Activated CD4-positive, alpha-beta T cell treated with anti-CD3 and anti-CD28 coated beads, Interleukin-2, Interleukin-4, amounts not matched to agents 100 ng/mL and 50 ng/mL, durations not matched to agents 16 hours and 8 hours (primary cell): ENCODE results near the gene MOB1B.
"Not testable (repeated sequence)": the region's sequence is repeated elsewhere in the genome, so short reads cannot be mapped to it uniquely, and the experiment has no call there.

Source experiments
- DNase-seq: peaks from one replicate; pipeline ENCODE4 v3.0.0-alpha.2; 2020; ENCODE audit warnings: low spot score

MOB1B gene

DNA sequence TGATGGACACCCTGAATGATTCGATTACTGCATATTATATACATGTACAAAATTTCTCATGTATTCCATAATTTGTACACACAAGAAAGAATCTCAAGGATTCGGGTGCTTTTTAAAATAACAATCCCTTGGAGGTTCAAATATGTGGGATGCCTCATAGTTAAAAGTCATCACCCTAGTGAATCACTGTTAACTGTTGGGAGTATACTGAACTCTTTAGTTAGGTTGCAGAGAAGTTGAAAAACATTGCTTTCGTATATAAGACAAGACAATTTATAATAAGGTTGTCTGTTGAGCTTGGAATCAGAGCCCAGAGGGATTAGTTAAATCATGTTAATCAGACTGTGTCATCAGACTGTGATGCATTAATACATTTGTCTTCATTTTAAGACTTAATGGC lies 106.9 kb downstream of the MOB1B start:
- no peak for DNase-seq

DNA sequence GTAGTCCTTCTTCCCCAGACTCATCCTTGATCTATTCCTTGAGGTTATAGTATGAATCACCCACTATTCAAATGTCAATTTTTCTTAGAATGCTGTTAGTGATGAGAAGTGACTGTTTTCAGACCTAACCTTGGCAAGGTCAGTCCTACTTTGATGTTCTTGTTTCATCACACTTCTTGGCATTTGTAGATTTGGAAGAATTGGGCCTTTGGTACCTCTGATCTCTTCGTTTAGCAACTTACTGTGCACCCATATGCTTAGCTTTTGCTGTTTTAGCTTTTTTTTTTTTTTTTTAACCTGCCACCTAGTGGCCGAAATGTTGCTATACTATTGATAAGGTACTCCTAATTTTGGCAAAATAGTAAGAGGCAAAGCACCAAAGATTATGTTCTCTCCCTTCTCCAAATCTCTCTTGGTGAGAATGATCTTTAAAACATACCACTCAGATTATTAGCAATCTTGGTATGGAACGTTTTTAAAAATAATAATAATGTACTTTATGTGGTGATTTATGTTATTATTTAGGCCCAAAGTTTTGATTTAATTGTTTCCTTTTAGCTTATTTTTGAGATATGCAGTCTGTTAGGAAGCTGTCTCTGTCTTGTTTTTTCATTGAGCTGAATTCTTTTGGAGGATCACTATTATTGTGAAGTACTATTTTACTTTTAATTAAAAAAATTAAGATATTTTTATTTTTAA lies 107.9 kb downstream of the MOB1B start:
- peak; percentile 15 for DNase-seq

DNA sequence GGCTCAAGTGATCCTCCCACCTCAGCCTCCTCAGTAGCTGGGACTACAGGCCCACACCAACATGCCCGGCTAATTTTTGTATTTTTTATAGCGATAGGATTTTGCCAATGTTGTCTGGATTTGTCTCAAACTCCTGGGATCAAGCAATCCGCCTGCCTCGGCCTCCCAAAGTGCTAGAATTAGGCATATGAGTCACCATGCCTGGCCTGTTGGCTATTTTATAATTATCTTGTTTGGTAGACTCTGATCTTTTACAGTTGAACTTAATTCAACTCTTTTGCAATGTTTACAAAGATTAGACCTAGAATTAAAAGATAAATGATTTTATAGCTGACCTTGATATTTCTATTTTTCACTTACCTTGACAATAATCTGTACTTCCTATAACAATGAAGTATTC lies 109.3 kb downstream of the MOB1B start:
- no peak for DNase-seq

DNA sequence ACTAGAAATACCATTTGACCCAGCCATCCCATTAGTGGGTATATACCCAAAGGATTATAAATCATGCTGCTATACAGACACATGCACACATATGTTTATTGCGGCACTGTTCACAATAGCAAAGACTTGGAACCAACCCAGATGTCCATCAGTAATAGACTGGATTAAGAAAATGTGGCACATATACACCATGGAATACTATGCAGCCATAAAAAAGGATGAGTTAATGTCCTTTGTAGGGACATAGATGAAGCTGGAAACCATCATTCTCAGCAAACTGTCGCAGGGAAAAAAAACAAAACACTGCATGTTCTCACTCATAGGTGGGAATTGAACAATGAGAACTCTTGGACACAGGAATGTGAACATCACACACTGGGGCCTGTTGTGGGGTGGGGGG lies 115.2 kb downstream of the MOB1B start:
- DNase-seq: not testable (repeated sequence)

DNA sequence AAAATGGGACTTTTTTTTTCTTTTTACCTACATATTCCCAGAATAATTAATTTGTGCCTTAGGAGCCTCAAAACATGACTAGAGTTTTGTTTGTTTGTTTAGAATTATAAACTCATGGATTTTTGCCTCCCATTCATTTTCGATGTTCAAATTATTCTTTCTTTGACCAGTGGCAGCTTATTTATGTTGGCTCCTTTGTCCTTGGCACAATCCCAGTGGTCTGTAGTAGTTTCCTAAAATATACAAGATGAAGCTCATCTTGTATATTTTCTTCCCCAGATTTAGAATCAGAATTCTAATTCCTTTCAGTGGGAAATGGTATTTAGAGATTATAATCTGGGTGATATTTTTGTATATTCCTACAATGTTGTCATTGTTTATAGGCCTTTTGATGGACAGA lies 118.4 kb downstream of the MOB1B start:
- no peak for DNase-seq

DNA sequence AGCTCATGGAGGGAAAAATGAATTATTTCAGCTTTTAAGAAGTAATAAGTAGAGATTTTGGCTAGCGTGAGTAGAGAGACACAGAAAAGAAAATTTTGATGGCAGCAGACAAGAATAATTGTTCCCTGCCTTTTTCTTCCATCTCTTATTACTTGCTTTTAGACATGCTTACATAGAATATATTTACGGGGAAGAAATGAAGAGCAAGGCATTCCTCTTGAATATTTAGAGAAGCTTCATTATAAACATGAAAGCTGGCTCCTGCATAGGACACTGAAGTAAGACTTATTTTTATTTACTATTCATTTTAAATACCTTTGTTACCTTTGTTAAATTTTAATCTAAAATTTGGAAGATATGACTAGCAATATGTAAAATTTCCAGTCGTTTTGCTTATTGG lies 123.5 kb downstream of the MOB1B start:
- no peak for DNase-seq

DNA sequence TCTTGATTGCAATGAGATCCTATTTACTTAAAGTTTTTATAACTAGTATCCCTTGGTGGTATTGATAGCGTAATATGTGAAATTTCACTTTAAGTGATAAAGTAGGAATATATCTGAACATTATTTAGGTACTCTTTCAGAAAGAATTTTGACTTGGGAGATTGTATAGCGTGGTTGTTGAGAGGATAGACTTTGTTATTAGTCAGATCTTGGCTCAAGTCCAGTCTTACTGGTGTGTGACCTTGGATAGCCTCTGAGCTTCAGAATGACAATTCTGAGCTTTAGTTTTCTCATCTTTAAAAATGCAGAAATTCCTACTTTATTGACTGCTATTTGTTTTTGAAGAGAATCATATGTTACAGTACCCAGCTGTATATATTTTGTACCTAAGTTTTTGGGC lies 123.9 kb downstream of the MOB1B start:
- DNase-seq: no peak

DNA sequence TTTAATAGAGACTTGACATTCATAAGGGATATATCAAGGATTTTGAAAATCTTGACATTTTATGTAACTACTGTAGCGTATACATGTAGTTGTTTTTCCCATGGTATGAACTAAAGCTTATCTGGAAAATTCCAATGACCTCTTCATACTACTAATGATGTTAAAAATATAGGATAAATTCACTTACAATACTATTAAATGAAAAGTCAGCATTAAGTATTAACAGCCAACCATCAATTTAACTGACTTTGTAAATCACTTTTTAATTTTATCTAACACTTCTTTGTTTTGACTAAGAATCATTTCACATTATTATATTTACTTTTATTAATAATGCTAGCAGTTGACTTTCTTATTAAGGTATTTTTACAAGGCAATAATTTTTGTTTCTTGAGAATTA lies 125.4 kb downstream of the MOB1B start:
- DNase-seq: no peak

DNA sequence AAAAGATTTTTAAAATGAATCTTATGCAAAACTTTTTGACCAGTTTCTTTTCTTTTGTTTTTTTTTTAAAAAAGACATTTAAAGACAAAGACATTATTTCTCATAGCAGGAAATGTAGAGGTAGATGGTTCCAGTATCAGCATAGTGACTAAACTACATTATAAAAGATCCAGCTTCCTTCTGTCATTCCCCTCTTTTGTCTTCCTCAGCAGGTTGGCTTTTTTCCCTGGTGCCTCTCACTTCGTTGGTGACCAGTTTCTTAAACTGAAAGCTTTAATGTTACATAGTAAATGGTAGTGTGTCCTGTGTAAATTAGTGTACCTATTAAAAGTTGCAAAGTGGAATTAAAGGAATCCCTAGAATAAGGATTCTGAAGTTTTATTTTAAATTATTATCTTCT lies 127.3 kb downstream of the MOB1B start:
- DNase-seq: no peak

DNA sequence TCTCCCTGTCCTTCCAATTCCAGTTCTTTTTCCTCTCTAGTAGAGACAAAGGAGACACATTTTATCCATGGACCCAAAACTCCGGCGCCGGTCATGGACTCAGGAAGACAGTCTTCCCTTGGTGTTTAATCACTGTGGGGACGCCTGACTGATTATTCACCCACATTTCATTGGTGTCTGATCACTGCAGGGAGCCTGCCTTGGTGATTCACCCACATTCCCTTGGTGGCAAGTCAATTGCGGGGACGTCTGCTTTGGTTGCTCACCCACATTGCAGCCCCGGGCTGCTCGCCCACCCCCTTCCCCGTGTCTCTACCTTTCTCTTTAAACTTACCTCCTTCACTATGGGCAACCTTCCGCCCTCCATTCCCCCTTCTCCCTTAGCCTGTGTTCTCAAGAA lies 129.9 kb downstream of the MOB1B start:
- DNase-seq: not testable (repeated sequence)
